GM12865 (cell line): ENCODE measurements around the gene PRDM16.
"Not testable (repeated sequence)": the region's sequence is repeated elsewhere in the genome, so short reads cannot be mapped to it uniquely, and the experiment has no call there.

Experiments used
- DNase-seq: peaks from one replicate; pipeline ENCODE4 v3.0.0; 2010; ENCODE audit warnings: low read depth
- H3K4me3 ChIP-seq: 2 replicates; pipeline ENCODE4 v1.5.1; 2011; ENCODE audit warnings: mild to moderate bottlenecking, low read depth, low read length, control low read depth
- CTCF ChIP-seq: IDR thresholded peaks from 2 replicates; pipeline ENCODE4 v1.5.1; 2011; ENCODE audit warnings: low read length, control low read depth, low read depth, inconsistent platforms; ENCODE audit not compliant: insufficient read depth; ENCODE audit errors: missing control alignments

Gene PRDM16

DNA sequence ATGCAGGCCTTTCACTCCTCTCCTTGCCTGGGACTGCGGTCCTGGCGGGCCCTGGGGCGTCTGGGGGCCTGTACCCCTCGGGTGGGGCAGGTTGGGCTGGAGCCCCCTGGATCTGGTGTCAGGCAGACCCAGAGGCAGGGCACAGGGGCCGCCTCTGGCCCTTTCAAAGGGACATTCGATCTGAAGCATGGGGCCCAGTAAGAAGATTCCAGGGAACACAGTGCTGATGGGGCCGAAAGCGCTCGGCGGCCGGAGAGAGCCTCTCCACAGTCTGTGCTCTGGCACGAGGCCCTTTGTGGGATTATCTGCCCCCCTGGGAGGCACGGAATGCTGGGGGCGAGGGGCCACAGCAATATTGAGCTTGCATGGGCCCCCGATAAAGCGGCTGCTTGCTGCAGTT is 15.2 kb downstream of the PRDM16 start:
- no peak for DNase-seq
- no peak for TF ChIP-seq CTCF

GRCh38 chr1:3084726-3085125 is 15.7 kb downstream of the PRDM16 start:
- DNase-seq: no peak
- H3K4me3 ChIP-seq: no peak overlapping the region
- TF ChIP-seq CTCF: no peak

More for the DNA sequence above, 15.2 kb downstream of the PRDM16 start:
- H3K4me3 ChIP-seq: no peak overlapping the region

- TF ChIP-seq CTCF: no peak
- H3K4me3 ChIP-seq: no peak overlapping the region
- no peak for DNase-seq
Measured at GRCh38 chr1:3085721-3086120, 16.7 kb downstream of the PRDM16 start.

DNA sequence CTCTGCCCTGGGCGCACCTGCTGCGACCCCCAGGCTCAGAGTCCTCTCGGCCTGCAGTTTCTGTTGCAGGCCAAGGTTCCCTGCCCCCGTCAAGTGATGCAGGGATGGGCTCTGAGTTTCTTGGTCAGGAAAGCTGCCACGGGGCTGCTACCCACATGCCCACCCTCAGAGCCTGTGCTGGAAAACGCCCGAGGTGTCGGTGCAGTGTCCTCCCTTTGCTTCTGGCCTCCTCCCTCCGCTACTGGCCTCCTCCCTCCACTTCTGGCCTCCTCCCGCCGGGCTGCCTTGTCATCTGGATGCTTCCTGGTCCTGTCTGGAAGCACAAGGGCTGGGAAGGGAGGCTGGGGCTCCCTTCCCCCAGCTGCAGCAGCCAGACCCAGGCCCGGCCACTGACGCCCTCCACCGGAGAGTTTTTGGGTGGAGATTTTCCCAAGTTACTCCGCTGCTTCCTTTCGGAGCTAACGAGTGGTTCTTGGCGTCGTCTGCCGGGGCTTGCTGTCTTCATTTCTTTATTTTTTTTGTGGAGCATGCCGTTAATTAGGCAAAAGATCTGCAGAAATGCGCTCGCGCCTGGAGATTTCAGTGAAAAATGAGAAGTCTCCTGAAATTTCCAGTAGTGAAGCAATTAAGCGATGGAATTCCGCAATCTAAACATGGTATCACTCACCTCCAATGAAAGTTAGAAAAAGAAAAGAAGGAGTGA is 17.4 kb downstream of the PRDM16 start:
- no peak for TF ChIP-seq CTCF
- no peak overlapping the region for H3K4me3 ChIP-seq
- no peak for DNase-seq

- no peak for TF ChIP-seq CTCF
- H3K4me3 ChIP-seq: no peak overlapping the region
- no peak for DNase-seq
Measured at GRCh38 chr1:3087049-3087448, 18.0 kb downstream of the PRDM16 start.

- H3K4me3 ChIP-seq, DNase-seq: not testable (repeated sequence)
Measured at GRCh38 chr1:3087946-3088668, 19.1 kb downstream of the PRDM16 start.

DNA sequence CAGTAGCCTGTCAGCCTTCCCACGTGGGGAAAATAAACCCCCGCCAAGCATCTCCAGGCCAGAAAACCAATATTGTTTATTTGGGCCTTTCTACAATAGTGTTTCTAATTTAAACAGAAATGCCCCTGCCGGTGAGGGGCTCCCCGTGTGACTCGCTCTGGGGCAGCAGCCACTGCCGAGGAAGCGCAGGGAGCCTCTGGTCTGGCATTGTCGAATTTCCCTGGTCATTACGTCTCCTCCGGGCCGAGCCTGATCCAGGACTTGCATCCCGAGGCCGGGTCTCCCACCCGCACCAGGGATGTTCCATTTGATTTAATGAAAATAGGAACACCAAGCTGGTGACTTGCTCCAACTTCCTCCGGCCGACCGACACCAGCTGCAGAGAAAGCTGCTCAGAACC is 20.5 kb downstream of the PRDM16 start:
- no peak for TF ChIP-seq CTCF
- DNase-seq: no peak
- no peak overlapping the region for H3K4me3 ChIP-seq
